ENCODE measurements around the gene SMARCC1.

GRCh38 chr3:47692158-47692557 lies 89.5 kb downstream of the SMARCC1 start:
- TF ChIP-seq ZNF274 (IDR thresholded peaks at IDR 0.05; ENCODE audit: low read depth, low read length) (no peak), YY1 (IDR thresholded peaks at IDR 0.05; ENCODE audit: insufficient read depth, insufficient read length) (no peak), SUZ12 (IDR thresholded peaks at IDR 0.05; ENCODE audit: extremely low read depth, insufficient read depth, insufficient read length) (no peak)

Data from NT2/D1 (cell line).